Activated naive CD8-positive, alpha-beta T cell (primary cell): ENCODE data around the gene TGM6.
"Not testable (repeated sequence)": the region's sequence is repeated elsewhere in the genome, so short reads cannot be mapped to it uniquely, and the experiment has no call there.

Source experiments
- H3K27ac Mint-ChIP-seq: one replicate; pipeline ENCODE4 v1.8.0; 2021; ENCODE audit warnings: mixed read lengths
- H3K27me3 Mint-ChIP-seq: one replicate; pipeline ENCODE4 v1.8.0; 2021; ENCODE audit warnings: mixed read lengths
- H3K36me3 Mint-ChIP-seq: one replicate; pipeline ENCODE4 v1.8.0; 2021; ENCODE audit warnings: mixed read lengths
- H3K4me1 Mint-ChIP-seq: one replicate; pipeline ENCODE4 v1.8.0; 2021; ENCODE audit warnings: low read depth, mixed read lengths
- H3K4me3 Mint-ChIP-seq: one replicate; pipeline ENCODE4 v1.8.0; 2021; ENCODE audit warnings: mild to moderate bottlenecking, mixed read lengths
- H3K9me3 Mint-ChIP-seq: one replicate; pipeline ENCODE4 v1.8.0; 2021; ENCODE audit warnings: low read depth, mixed read lengths

Gene TGM6

DNA sequence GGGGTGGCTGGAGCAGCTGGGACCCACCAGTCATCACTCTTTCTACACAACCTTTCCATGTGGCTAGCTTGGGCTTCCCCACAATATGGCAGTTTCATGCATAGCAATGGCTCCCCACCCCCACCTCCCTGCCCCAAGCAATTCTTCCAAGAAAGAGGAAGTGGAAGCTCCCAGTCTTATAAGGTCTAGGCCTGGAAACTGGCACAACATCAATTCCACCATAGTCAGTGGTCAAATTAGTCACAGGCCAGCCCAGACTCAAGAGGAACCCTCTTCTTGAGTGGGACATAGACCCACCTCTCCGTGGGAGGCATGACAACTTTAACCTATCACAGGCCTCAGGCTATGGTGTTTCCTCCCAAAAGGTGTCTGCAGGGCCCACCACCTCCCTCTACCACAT is 17.7 kb downstream of the TGM6 start:
- H3K36me3 Mint-ChIP-seq = no peaks in the 10 kb centered on the region
- H3K4me3 Mint-ChIP-seq = no peak overlapping the region
- H3K4me1 Mint-ChIP-seq = no peaks in the 10 kb centered on the region
- H3K27me3 Mint-ChIP-seq = no peaks in the 10 kb centered on the region
- H3K27ac Mint-ChIP-seq = no peak overlapping the region
- no peaks in the 10 kb centered on the region for H3K9me3 Mint-ChIP-seq

DNA sequence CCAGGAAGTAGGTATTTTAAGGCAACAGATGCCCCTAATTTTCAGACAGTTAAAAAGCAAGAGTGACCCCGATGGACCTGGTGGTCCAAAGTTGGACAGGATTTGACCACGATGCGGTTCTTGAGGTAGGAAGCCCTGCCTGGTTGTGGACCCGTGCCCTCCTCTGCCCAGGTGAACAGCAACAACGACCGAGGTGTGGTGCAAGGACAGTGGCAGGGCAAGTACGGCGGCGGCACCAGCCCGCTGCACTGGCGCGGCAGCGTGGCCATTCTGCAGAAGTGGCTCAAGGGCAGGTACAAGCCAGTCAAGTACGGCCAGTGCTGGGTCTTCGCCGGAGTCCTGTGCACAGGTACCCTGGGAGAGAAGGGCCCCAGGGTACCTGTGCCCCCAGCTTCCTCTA is 18.7 kb downstream of the TGM6 start:
- no peaks in the 10 kb centered on the region for H3K27me3 Mint-ChIP-seq

GRCh38 chr20:2400290-2400689 is 19.6 kb downstream of the TGM6 start:
- no peaks in the 10 kb centered on the region for H3K36me3 Mint-ChIP-seq
- H3K27ac Mint-ChIP-seq = no peak overlapping the region
- H3K4me3 Mint-ChIP-seq = no peak overlapping the region
- no peaks in the 10 kb centered on the region for H3K9me3 Mint-ChIP-seq
- H3K4me1 Mint-ChIP-seq = no peaks in the 10 kb centered on the region
- H3K27me3 Mint-ChIP-seq = peaks cover 4% of the 10 kb centered on the region

More for the DNA sequence above, 18.7 kb downstream of the TGM6 start:
- Mint-ChIP-seq H3K36me3 (no peaks in the 10 kb centered on the region), H3K9me3 (no peaks in the 10 kb centered on the region), H3K4me3 (no peak overlapping the region), H3K27ac (no peak overlapping the region), H3K4me1 (no peaks in the 10 kb centered on the region)

DNA sequence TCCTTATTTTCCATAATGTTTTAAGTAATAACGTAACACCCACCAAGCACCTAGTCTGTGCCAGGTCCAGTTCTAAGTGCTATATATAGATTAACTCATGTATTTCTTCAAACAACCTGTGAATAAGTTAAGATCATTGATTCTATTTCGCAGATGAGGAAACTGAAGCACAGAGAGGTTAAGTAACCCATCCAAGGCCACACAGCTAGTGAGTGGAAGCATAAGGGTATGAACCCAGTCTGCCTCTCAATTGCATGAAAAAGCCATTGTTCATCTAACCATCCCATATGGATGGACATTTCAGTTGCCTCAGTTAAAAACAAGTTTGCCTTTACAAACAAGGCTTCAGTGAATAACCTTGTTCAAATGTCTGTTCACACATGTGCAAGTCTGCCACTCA is 20.8 kb downstream of the TGM6 start:
- Mint-ChIP-seq H3K27me3 (peaks cover 9% of the 10 kb centered on the region), H3K27ac (no peak overlapping the region), H3K4me1 (no peaks in the 10 kb centered on the region), H3K4me3 (no peak overlapping the region), H3K36me3 (no peaks in the 10 kb centered on the region), H3K9me3 (no peaks in the 10 kb centered on the region)

DNA sequence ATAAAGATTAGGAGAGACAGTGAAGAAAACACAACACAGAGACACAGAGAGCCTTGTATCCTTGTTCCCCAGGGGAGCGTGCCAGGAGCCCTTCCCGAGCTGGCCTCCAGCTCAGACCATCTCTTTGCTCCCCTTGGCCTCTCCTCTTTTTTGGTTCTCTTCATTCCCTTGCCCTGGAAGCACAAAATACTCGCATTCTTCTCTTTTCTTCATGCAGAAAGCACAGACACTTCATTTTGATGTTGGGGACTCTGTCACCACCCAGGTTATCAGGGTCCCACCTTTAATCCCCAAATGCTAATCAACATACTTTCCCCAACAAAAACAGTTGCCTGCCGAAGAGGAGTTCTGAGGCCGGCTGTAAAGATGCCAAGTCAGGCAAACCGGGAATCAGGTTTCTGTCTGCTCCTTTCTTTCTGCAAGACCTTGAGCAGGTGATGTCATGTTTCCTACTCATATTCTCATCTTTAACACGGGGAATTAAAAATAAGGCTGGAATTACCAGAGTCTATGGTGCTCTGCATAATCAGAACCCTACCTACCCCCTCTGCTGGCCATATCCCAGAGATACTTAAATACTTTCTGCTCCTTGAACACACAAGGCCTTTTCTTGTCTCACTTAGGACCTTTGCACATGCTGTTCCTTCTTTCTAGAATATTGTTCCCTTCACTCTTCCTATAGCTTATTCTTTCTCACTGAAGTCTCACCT is 21.7 kb downstream of the TGM6 start:
- H3K27me3 Mint-ChIP-seq = peaks cover 10% of the 10 kb centered on the region
- H3K27ac Mint-ChIP-seq = no peak overlapping the region
- H3K9me3 Mint-ChIP-seq = no peaks in the 10 kb centered on the region
- no peaks in the 10 kb centered on the region for H3K36me3 Mint-ChIP-seq
- H3K4me3 Mint-ChIP-seq = no peak overlapping the region
- no peaks in the 10 kb centered on the region for H3K4me1 Mint-ChIP-seq

GRCh38 chr20:2403291-2404052 is 22.8 kb downstream of the TGM6 start:
- no peak overlapping the region for H3K4me3 Mint-ChIP-seq
- H3K36me3 Mint-ChIP-seq = no peaks in the 10 kb centered on the region
- no peaks in the 10 kb centered on the region for H3K4me1 Mint-ChIP-seq
- H3K9me3 Mint-ChIP-seq = no peaks in the 10 kb centered on the region
- H3K27me3 Mint-ChIP-seq = peaks cover 10% of the 10 kb centered on the region
- no peak overlapping the region for H3K27ac Mint-ChIP-seq

GRCh38 chr20:2405693-2406065 is 25.0 kb downstream of the TGM6 start:
- Mint-ChIP-seq H3K27ac (no peak overlapping the region), H3K27me3 (peaks cover 18% of the 10 kb centered on the region), H3K9me3 (no peaks in the 10 kb centered on the region), H3K36me3 (no peaks in the 10 kb centered on the region), H3K4me3 (no peak overlapping the region), H3K4me1 (no peaks in the 10 kb centered on the region)

DNA sequence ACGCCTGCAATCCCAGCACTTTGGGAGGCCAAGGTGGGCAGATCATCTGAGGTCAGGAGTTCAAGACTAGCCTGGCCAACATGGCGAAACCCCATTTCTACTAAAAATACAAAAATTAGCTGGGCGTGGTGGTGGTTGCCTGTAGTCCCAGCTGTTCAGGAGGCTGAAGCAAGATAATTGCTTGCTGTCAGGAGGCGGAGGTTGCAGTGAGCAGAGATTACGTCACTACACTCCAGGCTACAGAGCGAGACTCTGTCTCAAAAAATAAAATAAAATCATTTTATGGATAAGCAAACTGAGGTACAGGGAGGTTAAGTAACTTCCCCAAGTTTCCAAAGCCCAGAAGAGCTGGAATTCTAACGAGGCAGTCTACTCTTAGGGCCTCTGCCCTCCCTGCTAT is 26.7 kb downstream of the TGM6 start:
- not testable (repeated sequence) for H3K36me3 Mint-ChIP-seq, H3K4me1 Mint-ChIP-seq, H3K4me3 Mint-ChIP-seq, H3K27ac Mint-ChIP-seq, H3K9me3 Mint-ChIP-seq
- peaks cover 27% of the 10 kb centered on the region for H3K27me3 Mint-ChIP-seq

- Mint-ChIP-seq H3K4me3 (no peak overlapping the region), H3K27ac (no peak overlapping the region), H3K4me1 (no peaks in the 10 kb centered on the region), H3K27me3 (peaks cover 28% of the 10 kb centered on the region), H3K9me3 (no peaks in the 10 kb centered on the region), H3K36me3 (no peaks in the 10 kb centered on the region)
These were observed 27.4 kb downstream of the TGM6 start for GRCh38 chr20:2408111-2408510.

GRCh38 chr20:2416541-2417212 is 36.0 kb downstream of the TGM6 start:
- H3K4me3 Mint-ChIP-seq = no peak overlapping the region
- H3K36me3 Mint-ChIP-seq = no peaks in the 10 kb centered on the region
- no peaks in the 10 kb centered on the region for H3K9me3 Mint-ChIP-seq
- peaks cover 23% of the 10 kb centered on the region for H3K27me3 Mint-ChIP-seq
- no peak overlapping the region for H3K27ac Mint-ChIP-seq
- H3K4me1 Mint-ChIP-seq = no peaks in the 10 kb centered on the region

GRCh38 chr20:2417213-2417541 is 36.5 kb downstream of the TGM6 start:
- Mint-ChIP-seq H3K4me1 (no peaks in the 10 kb centered on the region), H3K4me3 (no peak overlapping the region), H3K27ac (no peak overlapping the region), H3K9me3 (no peaks in the 10 kb centered on the region), H3K36me3 (no peaks in the 10 kb centered on the region), H3K27me3 (peaks cover 22% of the 10 kb centered on the region)

DNA sequence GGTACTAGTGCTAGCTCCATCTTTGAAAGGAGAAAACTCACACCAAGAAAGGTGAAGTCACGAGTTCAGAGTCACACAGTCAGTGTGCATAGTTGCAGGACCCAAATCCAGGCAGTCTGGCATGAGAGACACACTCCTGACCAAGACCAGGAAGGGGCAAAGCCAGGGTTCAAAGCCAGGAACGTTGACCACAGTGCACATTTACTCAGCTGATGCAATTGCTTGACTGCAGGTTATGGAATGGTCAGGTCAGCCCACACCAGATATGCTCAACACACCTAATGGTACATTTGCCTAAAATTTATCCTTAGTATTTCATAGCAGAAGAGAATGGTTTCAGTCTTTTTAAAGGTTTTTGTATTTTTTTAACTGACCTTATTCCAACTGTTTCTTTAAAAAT is 37.7 kb downstream of the TGM6 start:
- no peak overlapping the region for H3K4me3 Mint-ChIP-seq
- H3K27ac Mint-ChIP-seq = no peak overlapping the region
- H3K4me1 Mint-ChIP-seq = no peaks in the 10 kb centered on the region
- peaks cover 19% of the 10 kb centered on the region for H3K27me3 Mint-ChIP-seq
- no peaks in the 10 kb centered on the region for H3K36me3 Mint-ChIP-seq
- H3K9me3 Mint-ChIP-seq = no peaks in the 10 kb centered on the region

GRCh38 chr20:2420510-2420909 is 39.8 kb downstream of the TGM6 start:
- H3K9me3 Mint-ChIP-seq = no peaks in the 10 kb centered on the region
- no peak overlapping the region for H3K27ac Mint-ChIP-seq
- H3K4me3 Mint-ChIP-seq = no peak overlapping the region
- peaks cover 16% of the 10 kb centered on the region for H3K27me3 Mint-ChIP-seq
- no peaks in the 10 kb centered on the region for H3K4me1 Mint-ChIP-seq
- peaks cover 2% of the 10 kb centered on the region for H3K36me3 Mint-ChIP-seq

DNA sequence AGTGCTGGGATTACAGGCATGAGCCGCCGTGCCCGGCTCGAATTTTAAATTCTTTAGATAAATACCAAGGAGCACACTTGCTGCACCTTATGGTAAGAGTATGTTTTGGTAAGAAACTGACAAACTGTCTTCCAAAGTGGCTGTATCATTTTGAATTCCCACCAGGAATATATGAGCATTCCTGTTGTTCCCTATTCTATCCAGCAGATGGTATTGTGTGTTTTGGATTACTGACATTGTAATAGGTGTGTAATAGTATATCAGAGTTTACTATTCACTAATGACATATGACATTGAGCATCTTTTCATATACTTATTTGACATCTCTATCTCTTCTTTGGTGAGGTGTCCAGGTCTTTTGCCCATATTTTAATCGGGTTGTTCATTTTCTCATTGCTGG is 40.5 kb downstream of the TGM6 start:
- Mint-ChIP-seq H3K36me3 (peaks cover 2% of the 10 kb centered on the region), H3K4me3 (no peak overlapping the region), H3K4me1 (no peaks in the 10 kb centered on the region), H3K9me3 (no peaks in the 10 kb centered on the region), H3K27me3 (peaks cover 16% of the 10 kb centered on the region), H3K27ac (no peak overlapping the region)

GRCh38 chr20:2429051-2429450 is 48.4 kb downstream of the TGM6 start:
- H3K27ac Mint-ChIP-seq = no peak overlapping the region
- H3K9me3 Mint-ChIP-seq = no peaks in the 10 kb centered on the region
- H3K4me3 Mint-ChIP-seq = no peak overlapping the region
- peaks cover 14% of the 10 kb centered on the region for H3K27me3 Mint-ChIP-seq
- peaks cover 4% of the 10 kb centered on the region for H3K36me3 Mint-ChIP-seq
- H3K4me1 Mint-ChIP-seq = no peaks in the 10 kb centered on the region
